ENCODE data around the gene DGKI. TPM values are rescaled to one million over a fixed set of nuclear protein-coding genes. Genes with fewer than 3 reads are reported as not detected.

The DGKI gene
- total RNA-seq, 2 donors from 2014 or later: 4.4 to 5.9 TPM

DNA sequence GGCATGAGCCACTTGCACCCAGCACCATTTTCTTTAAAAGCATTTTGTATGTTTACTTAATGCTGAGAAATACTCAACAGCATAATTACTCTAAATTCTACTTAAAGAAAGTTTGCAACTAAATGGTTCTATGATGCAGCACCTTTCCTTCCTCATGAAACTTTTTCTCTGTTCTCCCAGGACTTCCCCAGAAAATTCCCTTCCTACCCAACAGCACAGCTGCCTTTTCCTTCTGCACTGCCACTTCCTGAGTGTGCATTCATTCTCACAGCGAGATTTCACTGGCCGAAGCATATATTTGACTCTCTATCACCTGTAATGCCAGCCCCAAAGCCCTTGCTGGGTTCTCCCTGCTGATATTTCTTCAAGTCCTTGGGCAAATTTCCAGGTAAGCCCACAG lies 41.5 kb upstream of the DGKI start:
- H3K9me3 ChIP-seq: no peaks in the 10 kb centered on the region
- no peak overlapping the region for H3K4me3 ChIP-seq
- peak overlapping the region in 1 of 2 donors; percentile 87 for H3K27ac ChIP-seq
- H3K4me1 ChIP-seq: peaks cover 0 to 45% of the 10 kb centered on the region in 2 donors
- no peaks in the 10 kb centered on the region for H3K27me3 ChIP-seq
- no peak for DNase-seq (ENCODE audit: low spot score)
- peaks cover 22% of the 10 kb centered on the region for H3K36me3 ChIP-seq
- TF ChIP-seq, protein P1, sequence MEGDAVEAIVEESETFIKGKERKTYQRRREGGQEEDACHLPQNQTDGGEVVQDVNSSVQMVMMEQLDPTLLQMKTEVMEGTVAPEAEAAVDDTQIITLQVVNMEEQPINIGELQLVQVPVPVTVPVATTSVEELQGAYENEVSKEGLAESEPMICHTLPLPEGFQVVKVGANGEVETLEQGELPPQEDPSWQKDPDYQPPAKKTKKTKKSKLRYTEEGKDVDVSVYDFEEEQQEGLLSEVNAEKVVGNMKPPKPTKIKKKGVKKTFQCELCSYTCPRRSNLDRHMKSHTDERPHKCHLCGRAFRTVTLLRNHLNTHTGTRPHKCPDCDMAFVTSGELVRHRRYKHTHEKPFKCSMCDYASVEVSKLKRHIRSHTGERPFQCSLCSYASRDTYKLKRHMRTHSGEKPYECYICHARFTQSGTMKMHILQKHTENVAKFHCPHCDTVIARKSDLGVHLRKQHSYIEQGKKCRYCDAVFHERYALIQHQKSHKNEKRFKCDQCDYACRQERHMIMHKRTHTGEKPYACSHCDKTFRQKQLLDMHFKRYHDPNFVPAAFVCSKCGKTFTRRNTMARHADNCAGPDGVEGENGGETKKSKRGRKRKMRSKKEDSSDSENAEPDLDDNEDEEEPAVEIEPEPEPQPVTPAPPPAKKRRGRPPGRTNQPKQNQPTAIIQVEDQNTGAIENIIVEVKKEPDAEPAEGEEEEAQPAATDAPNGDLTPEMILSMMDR (IDR thresholded peaks at IDR 0.05): no peak

DNA sequence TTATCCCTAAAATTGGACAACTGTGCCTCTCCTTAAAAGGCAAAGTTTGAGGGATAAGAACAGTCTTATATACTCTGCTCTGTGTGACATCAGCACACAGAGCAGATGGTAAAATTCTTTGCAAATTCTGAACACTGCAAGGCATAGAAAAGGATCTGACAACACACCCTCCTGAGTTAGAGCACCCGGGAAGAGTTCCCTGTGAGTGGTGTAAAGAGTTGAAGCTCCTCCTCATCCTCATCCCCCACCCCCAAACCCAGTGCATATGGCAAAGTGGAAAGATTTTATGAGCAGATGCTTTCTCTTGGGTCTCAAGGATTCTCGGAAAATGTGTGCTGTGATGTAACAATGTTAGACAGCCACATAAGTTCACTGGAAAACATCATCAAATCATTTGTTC lies 40.0 kb upstream of the DGKI start:
- Histone ChIP-seq H3K4me3 (no peak overlapping the region), H3K9me3 (peaks cover 0 to 3% of the 10 kb centered on the region in 2 donors), H3K4me1 (peaks cover 0 to 55% of the 10 kb centered on the region in 2 donors), H3K36me3 (peaks cover 36% of the 10 kb centered on the region), H3K27ac (peak overlapping the region; percentile 44 to 89), H3K27me3 (no peaks in the 10 kb centered on the region)
- DNase-seq (ENCODE audit: low spot score): no peak
- TF ChIP-seq, protein P1 (IDR thresholded peaks at IDR 0.05): no peak

DNA sequence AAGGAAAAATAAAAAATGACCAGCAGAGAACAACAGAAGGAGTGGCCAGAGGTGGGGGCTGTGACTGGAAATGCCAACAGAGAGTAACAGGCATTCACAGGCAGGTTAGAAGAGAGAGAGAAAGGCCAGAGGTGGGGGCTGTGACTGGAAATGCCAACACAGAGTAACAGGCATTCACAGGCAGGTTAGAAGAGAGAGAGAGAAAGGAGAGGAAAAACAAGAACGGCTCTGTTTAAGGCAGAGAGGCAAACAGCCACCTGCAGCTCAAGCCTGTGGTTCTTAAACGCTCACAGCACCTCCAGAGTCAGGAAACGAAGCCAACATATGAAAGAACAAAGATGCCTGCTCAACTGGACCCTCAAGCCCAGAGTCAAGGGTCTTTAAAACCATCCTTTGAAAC lies 39.5 kb upstream of the DGKI start:
- no peaks in the 10 kb centered on the region for H3K27me3 ChIP-seq
- H3K27ac ChIP-seq: peak overlapping the region; percentile 44 to 89
- peaks cover 0 to 55% of the 10 kb centered on the region in 2 donors for H3K4me1 ChIP-seq
- peaks cover 40% of the 10 kb centered on the region for H3K36me3 ChIP-seq
- H3K9me3 ChIP-seq: peaks cover 0 to 6% of the 10 kb centered on the region in 2 donors
- no peak overlapping the region for H3K4me3 ChIP-seq
- DNase-seq (ENCODE audit: low spot score): no peak
- TF ChIP-seq, protein P1 (IDR thresholded peaks at IDR 0.05): no peak

DNA sequence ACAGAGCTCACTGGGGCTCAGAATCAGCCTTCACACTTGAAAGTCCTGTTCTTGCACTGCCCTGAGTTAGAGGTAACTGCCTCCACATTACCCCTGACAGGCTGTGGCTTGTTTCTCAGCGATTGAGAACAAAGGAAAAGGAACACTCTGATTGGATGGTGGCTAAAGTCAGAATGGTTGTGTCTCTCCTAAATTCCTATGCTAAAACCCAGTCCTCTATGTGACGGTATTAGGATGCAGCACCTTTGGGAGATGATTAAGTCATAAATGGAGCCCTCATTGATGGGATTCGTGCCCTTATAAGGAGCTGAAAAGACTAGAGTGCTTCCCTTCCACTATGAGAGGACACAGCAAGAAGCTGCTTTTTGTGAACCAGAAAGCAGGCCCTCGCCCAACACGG lies 38.9 kb upstream of the DGKI start:
- H3K27me3 ChIP-seq: no peaks in the 10 kb centered on the region
- DNase-seq (ENCODE audit: low spot score): no peak
- H3K4me3 ChIP-seq: no peak overlapping the region
- H3K9me3 ChIP-seq: peaks cover 0 to 6% of the 10 kb centered on the region in 2 donors
- peak overlapping the region; percentile 44 to 89 for H3K27ac ChIP-seq
- peaks cover 0 to 49% of the 10 kb centered on the region in 2 donors for H3K4me1 ChIP-seq
- TF ChIP-seq, protein P1 (IDR thresholded peaks at IDR 0.05): no peak
- H3K36me3 ChIP-seq: peaks cover 45% of the 10 kb centered on the region

DNA sequence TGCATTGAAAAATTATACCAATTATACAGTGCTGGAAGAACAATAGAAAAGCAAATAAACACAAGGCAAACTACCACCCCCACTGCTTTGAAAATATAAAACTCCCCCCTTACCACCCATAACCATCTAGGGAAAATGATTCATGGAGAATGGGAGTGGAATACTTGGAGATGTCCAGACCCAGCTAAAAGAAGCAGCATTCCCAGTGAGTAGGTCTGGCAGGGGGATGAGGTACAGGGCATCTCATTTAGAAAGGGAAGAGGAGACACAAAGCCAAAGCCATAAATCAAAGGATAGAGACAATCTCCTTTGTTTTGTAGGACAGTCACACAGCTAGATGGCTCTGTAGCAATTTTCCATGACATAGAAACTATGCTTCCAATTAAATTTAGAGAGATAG lies 36.0 kb upstream of the DGKI start:
- TF ChIP-seq, protein P1 (IDR thresholded peaks at IDR 0.05): no peak
- peaks cover 0 to 6% of the 10 kb centered on the region in 2 donors for H3K9me3 ChIP-seq
- H3K4me1 ChIP-seq: peaks cover 0 to 57% of the 10 kb centered on the region in 2 donors
- H3K27me3 ChIP-seq: no peaks in the 10 kb centered on the region
- peaks cover 59% of the 10 kb centered on the region for H3K36me3 ChIP-seq
- no peak for DNase-seq (ENCODE audit: low spot score)
- H3K27ac ChIP-seq: peak overlapping the region; percentile 75 to 89
- no peak overlapping the region for H3K4me3 ChIP-seq

DNA sequence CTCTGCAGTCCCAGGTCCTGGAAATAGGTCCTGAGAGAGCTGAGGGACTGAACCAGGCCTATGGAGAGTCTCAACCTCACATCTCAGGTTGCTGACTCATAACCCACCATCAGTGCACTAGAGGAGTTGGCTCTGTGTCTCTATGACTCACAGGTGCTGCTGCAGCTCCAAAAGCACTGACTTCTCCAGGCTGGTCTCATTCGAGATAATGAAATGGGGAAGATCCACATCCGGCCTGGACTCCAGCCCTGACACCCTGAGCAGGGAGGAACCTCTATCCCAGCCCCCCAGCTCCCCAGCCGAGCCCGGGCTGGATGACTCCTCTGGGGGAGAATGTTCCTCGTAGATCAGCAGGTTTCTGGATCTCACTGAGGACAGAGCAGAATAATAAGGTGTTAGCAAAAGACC lies 35.5 kb upstream of the DGKI start:
- TF ChIP-seq, protein P1 (IDR thresholded peaks at IDR 0.05): no peak
- Histone ChIP-seq H3K27me3 (no peaks in the 10 kb centered on the region), H3K9me3 (peaks cover 0 to 6% of the 10 kb centered on the region in 2 donors), H3K4me3 (no peak overlapping the region), H3K36me3 (peaks cover 59% of the 10 kb centered on the region), H3K27ac (peak overlapping the region; percentile 75 to 89), H3K4me1 (peaks cover 0 to 59% of the 10 kb centered on the region in 2 donors)
- no peak for DNase-seq (ENCODE audit: low spot score)
